GM12892 (cell line): ENCODE measurements around the gene ZDHHC14.

Experiments
- DNase-seq: peaks from one replicate; pipeline ENCODE4 v3.0.0; 2011; ENCODE audit not compliant: insufficient read length
- FAIRE-seq: peaks from 2 replicates; lab custom pipeline; 2011; peaks lifted over from hg19 to GRCh38; lab: Jason Lieb, UNC
- POLR2A ChIP-seq: IDR thresholded peaks from 2 replicates; pipeline ENCODE4 v1.6.1; 2011; ENCODE audit warnings: low read depth, low read length, control low read depth
- POLR2AphosphoS5 ChIP-seq: IDR thresholded peaks from 2 replicates; pipeline ENCODE4 v1.6.1; 2011; ENCODE audit warnings: low read depth, low read length, control low read depth
- TAF1 ChIP-seq: IDR thresholded peaks from 2 replicates; pipeline ENCODE4 v1.6.1; 2011; ENCODE audit warnings: low read depth, mild to moderate bottlenecking, control low read depth, low read length, borderline replicate concordance

The ZDHHC14 gene

GRCh38 chr6:157530126-157530525, 149.1 kb downstream of the ZDHHC14 start:
- FAIRE-seq: no peak
- DNase-seq: no peak
- TF ChIP-seq POLR2A (no peak), TAF1 (no peak), POLR2AphosphoS5 (no peak)

DNA sequence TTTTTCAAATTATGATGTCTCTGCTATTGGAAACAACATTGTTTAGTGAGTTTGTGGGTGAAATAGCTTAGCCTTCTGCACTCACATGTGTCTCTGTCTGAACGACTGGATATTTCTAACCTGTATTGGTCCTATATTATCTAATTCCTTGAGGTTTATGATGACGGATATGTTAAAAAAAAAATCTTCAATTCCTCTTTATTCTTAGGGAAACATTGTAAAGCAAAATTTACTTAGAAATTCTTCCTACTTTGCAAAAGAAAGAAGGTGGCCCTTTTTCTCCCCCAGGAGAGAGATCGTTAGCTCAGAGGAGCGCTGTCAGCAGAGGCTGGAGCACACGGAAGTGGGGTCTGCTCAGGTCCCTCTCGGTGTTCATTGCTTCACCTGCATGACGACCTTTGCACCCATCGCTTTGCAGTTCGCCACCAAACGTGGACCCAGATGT, 149.8 kb downstream of the ZDHHC14 start:
- no peak for FAIRE-seq

GRCh38 chr6:157531169-157531985, 150.4 kb downstream of the ZDHHC14 start:
- no peak for DNase-seq
- TF ChIP-seq POLR2AphosphoS5: no peak
- no peak for FAIRE-seq

More for the DNA sequence above, 149.8 kb downstream of the ZDHHC14 start:
- TF ChIP-seq TAF1 (no peak), POLR2AphosphoS5 (no peak), POLR2A (no peak)
- no peak for DNase-seq

DNA sequence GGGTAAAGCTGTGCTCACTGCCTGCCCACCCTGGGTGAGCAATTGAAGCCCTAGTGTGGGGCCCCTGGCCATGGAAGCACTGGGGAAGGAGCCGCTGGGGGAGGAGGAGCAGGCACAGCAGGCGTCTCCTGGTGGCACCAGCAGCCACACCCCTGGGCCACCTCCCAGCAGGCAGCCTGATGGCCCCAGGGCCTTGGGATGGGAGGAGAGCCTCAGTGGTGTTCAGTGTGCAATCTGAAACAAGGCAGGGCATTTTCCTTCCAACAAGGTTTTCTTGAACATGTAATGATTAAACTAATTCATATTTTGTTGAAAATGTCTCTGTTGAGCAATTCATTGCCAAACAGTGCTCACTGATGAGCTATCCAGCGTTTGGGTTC, 151.0 kb downstream of the ZDHHC14 start:
- FAIRE-seq (no peak), DNase-seq (no peak)

DNA sequence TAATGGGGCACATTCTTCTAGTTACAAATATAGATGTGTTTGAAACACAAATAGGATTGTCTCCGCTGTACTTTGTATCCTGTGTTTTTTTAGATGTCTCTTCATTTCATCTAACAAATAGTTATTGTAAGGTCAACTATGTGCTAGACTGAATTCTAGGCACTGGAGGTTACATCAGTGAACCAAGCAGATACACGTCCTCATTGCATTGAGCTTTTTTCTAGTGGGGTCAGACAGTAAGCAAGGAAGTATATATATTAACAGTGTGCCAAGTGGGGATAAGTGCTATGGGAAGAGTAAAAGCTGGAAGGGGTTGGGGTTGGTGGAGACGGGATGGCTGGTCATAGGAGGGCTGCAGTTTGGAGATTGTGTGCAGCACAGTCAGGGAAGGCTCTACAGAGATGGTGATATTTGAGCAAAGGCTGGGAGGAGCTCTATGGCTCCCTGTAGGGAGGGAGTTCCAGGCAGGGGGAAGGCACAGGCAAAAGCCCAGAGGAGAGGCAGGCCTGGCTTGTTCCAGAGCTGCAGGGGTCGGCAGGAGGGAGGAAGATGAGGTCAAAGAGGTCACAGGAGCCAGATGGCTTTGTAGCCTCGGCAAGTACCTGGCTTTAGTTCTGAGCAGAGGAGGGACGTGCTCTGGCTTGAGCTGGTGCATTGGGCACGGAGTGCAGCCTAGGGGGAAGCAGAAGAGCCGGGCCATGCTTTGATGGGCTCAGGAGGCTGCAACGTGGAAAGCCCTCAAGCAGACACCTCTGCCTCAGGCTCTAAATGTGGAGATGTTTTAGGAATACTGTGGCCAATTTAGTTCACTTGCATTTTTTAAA, 152.3 kb downstream of the ZDHHC14 start:
- DNase-seq (no peak), FAIRE-seq (no peak)
- TF ChIP-seq POLR2AphosphoS5: no peak
- no peak for TF ChIP-seq TAF1
- no peak for TF ChIP-seq POLR2A

More for the DNA sequence above, 151.0 kb downstream of the ZDHHC14 start:
- TF ChIP-seq TAF1 (no peak), POLR2AphosphoS5 (no peak), POLR2A (no peak)

- no peak for FAIRE-seq
- DNase-seq: no peak
- TF ChIP-seq POLR2AphosphoS5: no peak
- no peak for TF ChIP-seq POLR2A
- TF ChIP-seq TAF1: no peak
Measured at GRCh38 chr6:157534134-157534871, 153.3 kb downstream of the ZDHHC14 start.

- no peak for FAIRE-seq
- TF ChIP-seq POLR2AphosphoS5 (no peak), POLR2A (no peak), TAF1 (no peak)
- DNase-seq: no peak
Measured at GRCh38 chr6:157534977-157535339, 154.0 kb downstream of the ZDHHC14 start.

DNA sequence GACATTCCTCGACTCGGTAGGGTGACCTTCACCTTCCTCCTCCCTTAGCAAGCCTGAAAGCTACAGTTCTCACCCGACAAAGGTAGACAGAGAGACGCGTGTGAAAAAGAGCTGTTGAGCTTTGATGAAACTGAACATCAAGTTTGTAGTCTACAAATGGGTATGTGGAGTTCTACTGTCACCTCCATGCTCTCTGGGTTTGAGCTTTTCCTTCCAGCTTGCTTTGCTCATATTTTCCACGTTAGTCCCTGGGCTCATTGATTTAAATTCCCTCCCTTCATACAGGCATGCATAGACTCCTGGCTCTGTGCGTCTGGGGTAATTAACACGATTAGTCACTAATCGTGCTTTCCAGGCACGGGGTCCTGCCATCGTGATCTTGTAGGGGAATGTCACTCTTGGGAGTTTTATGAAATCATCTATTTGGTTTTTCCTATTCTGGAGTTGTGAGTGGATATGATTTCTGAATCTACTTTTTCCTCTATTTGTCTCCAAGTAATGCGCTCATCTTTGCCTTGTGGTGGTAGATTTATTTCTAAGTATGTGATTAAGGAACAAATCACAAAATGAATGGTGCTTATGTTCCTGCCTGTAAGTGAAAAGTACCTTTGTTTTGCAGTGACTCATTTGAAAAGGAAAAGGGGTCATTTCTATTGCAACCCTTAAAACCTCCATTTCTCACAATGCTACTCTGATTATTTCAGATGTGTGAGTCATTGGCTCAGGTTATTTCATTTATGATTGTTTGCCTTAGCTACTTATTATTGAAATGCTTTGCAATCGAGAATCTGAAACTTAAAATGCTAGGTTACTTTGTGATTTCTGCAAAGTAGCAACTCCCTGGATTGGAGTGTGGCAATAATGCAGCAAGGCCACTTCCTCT, 154.6 kb downstream of the ZDHHC14 start:
- no peak for FAIRE-seq
- DNase-seq: no peak
- TF ChIP-seq POLR2AphosphoS5 (no peak), POLR2A (no peak), TAF1 (no peak)

- TF ChIP-seq TAF1 (no peak), POLR2AphosphoS5 (no peak)
- FAIRE-seq (no peak), DNase-seq (no peak)
Measured at GRCh38 chr6:157536223-157536545, 155.2 kb downstream of the ZDHHC14 start.

GRCh38 chr6:157537556-157537955, 156.6 kb downstream of the ZDHHC14 start:
- no peak for TF ChIP-seq POLR2AphosphoS5
- TF ChIP-seq POLR2A: no peak
- TF ChIP-seq TAF1: no peak
- no peak for FAIRE-seq
- no peak for DNase-seq
